Cardiac fibroblast (primary cell): ENCODE measurements around the gene FRS3.

ENCODE experiments used
- DNase-seq, 2 donors: peaks; one replicate each; pipeline versions ENCODE4 v3.0.0 to v3.0.0-alpha.2; 2010; ENCODE audit warnings: low read depth in 2 of 2
- H3K4me3 ChIP-seq, 2 donors: replicated peaks in 1 of 2; 1 replicate in 1 of 2; 2 replicates in 1 of 2; pipeline ENCODE4 v1.5.1; 2011; ENCODE audit warnings: low read depth in 2 of 2, low read length in 2 of 2, mild to moderate bottlenecking in 2 of 2, moderate library complexity in 1 of 2
- CTCF ChIP-seq: IDR thresholded peaks from one replicate; pipeline ENCODE4 v1.5.1; 2011; ENCODE audit warnings: low read depth, mild to moderate bottlenecking, low read length, inconsistent platforms

The FRS3 gene

DNA sequence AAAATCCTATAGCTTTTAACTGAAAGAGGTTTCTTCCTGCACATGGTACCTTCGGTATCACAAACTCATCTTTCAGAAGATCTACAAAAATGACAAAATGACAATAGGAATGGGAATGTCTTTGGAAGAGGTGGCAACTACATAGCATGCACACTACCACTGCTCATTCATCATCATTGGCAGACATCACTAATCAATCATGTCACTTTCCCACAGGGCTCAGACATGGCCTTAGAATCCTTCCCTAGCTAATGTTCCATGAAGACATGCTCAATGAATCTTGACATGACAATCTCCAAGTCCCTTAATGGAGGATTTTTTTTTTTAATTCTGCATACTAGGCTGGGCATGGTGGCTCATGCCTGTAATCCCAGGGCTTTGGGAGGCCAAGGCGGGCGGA, 29.3 kb downstream of the FRS3 start:
- no peak for DNase-seq
- TF ChIP-seq CTCF, result no peak
- no peak overlapping the region for H3K4me3 ChIP-seq

GRCh38 chr6:41748542-41748941, 31.2 kb downstream of the FRS3 start:
- DNase-seq, result no peak
- H3K4me3 ChIP-seq, result no peak overlapping the region
- no peak for TF ChIP-seq CTCF

- DNase-seq, result no peak
- TF ChIP-seq CTCF, result no peak
- no peak overlapping the region for H3K4me3 ChIP-seq
Measured at GRCh38 chr6:41748102-41748477, 31.6 kb downstream of the FRS3 start.

GRCh38 chr6:41747256-41748101, 32.2 kb downstream of the FRS3 start, which contains the start of gene PGC:
PGC (minus strand) TSS chr6:41747397; CDS start chr6:41747334, 63 bp downstream.
- H3K4me3 ChIP-seq, result no peak within 1 kb of the TSS
- DNase-seq, result peak in 1 of 2 donors; percentile 23
- no peak for TF ChIP-seq CTCF

- TF ChIP-seq CTCF, result no peak
- no peak overlapping the region for H3K4me3 ChIP-seq
- DNase-seq, result no peak
Measured at GRCh38 chr6:41746107-41746506, 33.6 kb downstream of the FRS3 start.

GRCh38 chr6:41744236-41744787, 35.4 kb downstream of the FRS3 start:
- H3K4me3 ChIP-seq, result no peak overlapping the region
- DNase-seq, result no peak
- no peak for TF ChIP-seq CTCF
